H9 (cell line): ENCODE measurements around the gene ADSL. TPM values are rescaled to one million over a fixed set of nuclear protein-coding genes. Genes with fewer than 3 reads are reported as not detected.

Experiments used
- DNase-seq: peaks from one replicate; pipeline ENCODE4 v3.0.0-alpha.2; 2017
- H2AFZ ChIP-seq: one replicate; pipeline ENCODE4 v1.6.1; 2013; ENCODE audit warnings: mild to moderate bottlenecking, low read length, control low read depth, moderate library complexity
- H2AK5ac ChIP-seq: 2 replicates; pipeline ENCODE4 v1.6.1; 2013; ENCODE audit warnings: low read length, control low read depth, mixed read lengths; ENCODE audit not compliant: insufficient read length
- H2BK120ac ChIP-seq: one replicate; pipeline ENCODE4 v1.6.1; 2013; ENCODE audit warnings: low read depth, mild to moderate bottlenecking, low read length, control low read depth, inconsistent platforms; ENCODE audit not compliant: poor library complexity, severe bottlenecking
- H2BK12ac ChIP-seq: 2 replicates; pipeline ENCODE4 v1.6.1; 2013; ENCODE audit warnings: low read length, control low read depth, mixed read lengths, low read depth; ENCODE audit not compliant: insufficient read length
- H2BK15ac ChIP-seq: 2 replicates; pipeline ENCODE4 v1.6.1; 2013; ENCODE audit warnings: low read depth, low read length, control low read depth
- H2BK20ac ChIP-seq: one replicate; pipeline ENCODE4 v1.6.1; 2013; ENCODE audit warnings: low read depth, mild to moderate bottlenecking, low read length, control low read depth, inconsistent platforms; ENCODE audit not compliant: poor library complexity, severe bottlenecking
- H2BK5ac ChIP-seq: 2 replicates; pipeline ENCODE4 v1.6.1; 2013; ENCODE audit warnings: low read length, control low read depth, mixed read lengths; ENCODE audit not compliant: insufficient read length
- H3K14ac ChIP-seq: 2 replicates; pipeline ENCODE4 v1.6.1; 2013; ENCODE audit warnings: low read length, control low read depth; ENCODE audit not compliant: insufficient read depth
- H3K18ac ChIP-seq: 2 replicates; pipeline ENCODE4 v1.6.1; 2013; ENCODE audit warnings: low read depth, mild to moderate bottlenecking, mixed read lengths, low read length, control low read depth; ENCODE audit not compliant: insufficient read length
- H3K23ac ChIP-seq: 2 replicates; pipeline ENCODE4 v1.6.1; 2013; ENCODE audit warnings: low read length, control low read depth, mixed read lengths, low read depth; ENCODE audit not compliant: insufficient read length
- H3K23me2 ChIP-seq: 2 replicates; pipeline ENCODE4 v1.6.1; 2013; ENCODE audit warnings: low read depth, mild to moderate bottlenecking, mixed read lengths, low read length, control low read depth; ENCODE audit not compliant: insufficient read length, poor library complexity, severe bottlenecking
- H3K27ac ChIP-seq: 2 replicates; pipeline ENCODE4 v1.5.1; 2013; ENCODE audit warnings: low read length, control low read depth, mixed read lengths, low read depth; ENCODE audit not compliant: insufficient read length
- H3K27me3 ChIP-seq: 2 replicates; pipeline ENCODE4 v1.6.1; 2013; ENCODE audit warnings: low read length, control low read depth, inconsistent platforms; ENCODE audit not compliant: insufficient read depth
- H3K4ac ChIP-seq: 2 replicates; pipeline ENCODE4 v1.6.1; 2013; ENCODE audit warnings: low read depth, mild to moderate bottlenecking, control low read depth, inconsistent platforms, low read length, moderate library complexity
- H3K4me1 ChIP-seq: 2 replicates; pipeline ENCODE4 v1.6.1; 2013; ENCODE audit warnings: low read length, control low read depth, inconsistent platforms; ENCODE audit not compliant: insufficient read depth
- H3K4me2 ChIP-seq: 2 replicates; pipeline ENCODE4 v1.6.1; 2013; ENCODE audit warnings: low read length, control low read depth, mixed read lengths; ENCODE audit not compliant: insufficient read length, insufficient read depth
- H3K56ac ChIP-seq: 2 replicates; pipeline ENCODE4 v1.6.1; 2013; ENCODE audit warnings: low read depth, mild to moderate bottlenecking, mixed read lengths, low read length, control low read depth; ENCODE audit not compliant: insufficient read length
- H3K79me1 ChIP-seq: 2 replicates; pipeline ENCODE4 v1.6.1; 2013; ENCODE audit warnings: low read depth, mild to moderate bottlenecking, moderate library complexity, low read length, control low read depth, inconsistent platforms; ENCODE audit not compliant: insufficient read depth, poor library complexity, severe bottlenecking
- H3K79me2 ChIP-seq: 2 replicates; pipeline ENCODE4 v1.6.1; 2013; ENCODE audit warnings: low read length, control low read depth, inconsistent platforms; ENCODE audit not compliant: insufficient read depth
- H3K9ac ChIP-seq: 2 replicates; pipeline ENCODE4 v1.6.1; 2013; ENCODE audit warnings: low read length, control low read depth, mixed read lengths; ENCODE audit not compliant: insufficient read length; ENCODE audit errors: extremely low read depth
- H3K9me3 ChIP-seq: one replicate; pipeline ENCODE4 v1.6.1; 2013; ENCODE audit warnings: low read depth, low read length, inconsistent platforms; ENCODE audit not compliant: control insufficient read depth
- H3T11ph ChIP-seq: one replicate; pipeline ENCODE4 v1.6.1; 2013; ENCODE audit warnings: mild to moderate bottlenecking, low read length, control low read depth, inconsistent platforms
- H4K20me1 ChIP-seq: one replicate; pipeline ENCODE4 v1.6.1; 2013; ENCODE audit not compliant: control insufficient read depth, insufficient read length, insufficient read depth
- H4K5ac ChIP-seq: 2 replicates; pipeline ENCODE4 v1.6.1; 2013; ENCODE audit warnings: low read depth, mild to moderate bottlenecking, mixed read lengths, low read length, control low read depth; ENCODE audit not compliant: insufficient read length
- H4K8ac ChIP-seq: replicated peaks from 2 replicates; pipeline ENCODE4 v1.6.1; 2013; ENCODE audit warnings: low read length, control low read depth, mixed read lengths, low read depth; ENCODE audit not compliant: insufficient read length
- H4K91ac ChIP-seq: 2 replicates; pipeline ENCODE4 v1.6.1; 2013; ENCODE audit warnings: low read depth, mild to moderate bottlenecking, moderate library complexity, mixed read lengths, low read length, control low read depth; ENCODE audit not compliant: insufficient read length
- H3K27ac Mint-ChIP-seq, 3 experiments: 2 replicates in 2 of 3; 3 replicates in 1 of 3; pipeline ENCODE4 v1.8.0; 2020 to 2021; ENCODE audit warnings: mixed read lengths in 3 of 3, mild to moderate bottlenecking in 1 of 3, moderate library complexity in 1 of 3
- H3K27me3 Mint-ChIP-seq: 2 replicates; pipeline ENCODE4 v1.8.0; 2021; ENCODE audit warnings: low read depth, mild to moderate bottlenecking, moderate library complexity, mixed read lengths
- H3K36me3 Mint-ChIP-seq, 3 experiments: 2 replicates in 2 of 3; 3 replicates in 1 of 3; pipeline ENCODE4 v1.8.0; 2020 to 2021; ENCODE audit warnings: low read depth in 3 of 3, mixed read lengths in 3 of 3; ENCODE audit not compliant: insufficient read depth in 1 of 3
- H3K4me1 Mint-ChIP-seq, 2 experiments: 2 replicates each; pipeline ENCODE4 v1.8.0; 2020; ENCODE audit warnings: mixed read lengths in 2 of 2
- H3K4me3 Mint-ChIP-seq, 2 experiments: 2 replicates in 1 of 2; 3 replicates in 1 of 2; pipeline ENCODE4 v1.8.0; 2020 to 2021; ENCODE audit warnings: mild to moderate bottlenecking in 2 of 2, mixed read lengths in 2 of 2, moderate library complexity in 1 of 2
- H3K9me3 Mint-ChIP-seq, 2 experiments: 2 replicates in 1 of 2; 3 replicates in 1 of 2; pipeline ENCODE4 v1.8.0; 2020; ENCODE audit warnings: mild to moderate bottlenecking in 2 of 2, mixed read lengths in 2 of 2, moderate library complexity in 1 of 2
- WGBS: extraction: QIAGEN DNeasy Blood & Tissue Kit; methylation state at CpG from one replicate; pipeline ENCODE4 v1.1.7; 2013; ENCODE audit warnings: missing lambda C conversion rate, low lambda C conversion rate, mixed read lengths; ENCODE audit not compliant: insufficient read length; ENCODE audit errors: extremely low coverage; 5-methylcytosine and 5-hydroxymethylcytosine counted together
- total RNA-seq: library from RNA; stranded (reverse); gene quantifications from 2 replicates; pipeline ENCODE4 v1.2.1, GENCODE V29; 2021
- TF ChIP-seq, protein P1 (sequence below): fragments of 200-600 bp; sonication (generic); conservative IDR thresholded peaks from 3 replicates; pipeline ENCODE4 v1.8.0; 2021; ENCODE audit warnings: antibody characterized with exemption, mild to moderate bottlenecking

ADSL gene
- total RNA-seq, 1 experiment from 2014 or later = 175 TPM

- Histone ChIP-seq H2BK5ac (no peak overlapping the region), H3K27me3 (no peaks in the 10 kb centered on the region), H3K4me1 (peaks cover 5% of the 10 kb centered on the region; the same call in 1 of the 2 replicates), H3K79me1 (no peaks in the 10 kb centered on the region), H2AK5ac (no peak overlapping the region), H3K79me2 (no peaks in the 10 kb centered on the region), H2BK12ac (no peak overlapping the region), H3K9me3 (no peaks in the 10 kb centered on the region), H3K18ac (no peak overlapping the region), H4K5ac (no peak overlapping the region), H2AFZ (no peak overlapping the region), H3K27ac (no peak overlapping the region), H3K14ac (no peak overlapping the region), H3T11ph (no peak overlapping the region), H3K23ac (no peak overlapping the region), H3K23me2 (no peaks in the 10 kb centered on the region), H3K4ac (no peak overlapping the region), H2BK120ac (no peak overlapping the region), H2BK15ac (no peak overlapping the region), H4K20me1 (peaks cover 2% of the 10 kb centered on the region), H3K9ac (no peak overlapping the region), H4K91ac (no peak overlapping the region), H4K8ac (no peak overlapping the region), H3K56ac (no peak overlapping the region), H3K4me2 (no peak overlapping the region), H2BK20ac (no peak overlapping the region)
- H3K27ac Mint-ChIP-seq = peak overlapping the region in 2 of 3 experiments; percentile 57 to 86; a peak in 4 of 7 replicates
- peaks cover 40 to 50% of the 10 kb centered on the region in 2 experiments for H3K4me1 Mint-ChIP-seq
- H3K36me3 Mint-ChIP-seq = peaks cover 17 to 70% (median 48%) of the 10 kb centered on the region in 3 experiments; a peak in 6 of 7 replicates
- H3K9me3 Mint-ChIP-seq = no peaks in the 10 kb centered on the region
- TF ChIP-seq, protein P1, sequence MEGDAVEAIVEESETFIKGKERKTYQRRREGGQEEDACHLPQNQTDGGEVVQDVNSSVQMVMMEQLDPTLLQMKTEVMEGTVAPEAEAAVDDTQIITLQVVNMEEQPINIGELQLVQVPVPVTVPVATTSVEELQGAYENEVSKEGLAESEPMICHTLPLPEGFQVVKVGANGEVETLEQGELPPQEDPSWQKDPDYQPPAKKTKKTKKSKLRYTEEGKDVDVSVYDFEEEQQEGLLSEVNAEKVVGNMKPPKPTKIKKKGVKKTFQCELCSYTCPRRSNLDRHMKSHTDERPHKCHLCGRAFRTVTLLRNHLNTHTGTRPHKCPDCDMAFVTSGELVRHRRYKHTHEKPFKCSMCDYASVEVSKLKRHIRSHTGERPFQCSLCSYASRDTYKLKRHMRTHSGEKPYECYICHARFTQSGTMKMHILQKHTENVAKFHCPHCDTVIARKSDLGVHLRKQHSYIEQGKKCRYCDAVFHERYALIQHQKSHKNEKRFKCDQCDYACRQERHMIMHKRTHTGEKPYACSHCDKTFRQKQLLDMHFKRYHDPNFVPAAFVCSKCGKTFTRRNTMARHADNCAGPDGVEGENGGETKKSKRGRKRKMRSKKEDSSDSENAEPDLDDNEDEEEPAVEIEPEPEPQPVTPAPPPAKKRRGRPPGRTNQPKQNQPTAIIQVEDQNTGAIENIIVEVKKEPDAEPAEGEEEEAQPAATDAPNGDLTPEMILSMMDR = no peak
- WGBS = no CpG with 5 or more reads among the region's 17 CpGs
- no peaks in the 10 kb centered on the region for H3K27me3 Mint-ChIP-seq
- no peak for DNase-seq
- no peak overlapping the region for H3K4me3 Mint-ChIP-seq
These were observed 23.4 kb upstream of the ADSL start for GRCh38 chr22:40322818-40323447.
